ENCODE results near the gene ADAT3.

- TF ChIP-seq RAD21 (IDR thresholded peaks at IDR 0.05; ENCODE audit: low read length) (no peak), EP300 (IDR thresholded peaks at IDR 0.05; ENCODE audit: borderline replicate concordance in 1 of 2, low read depth in 1 of 2, low read length in 1 of 2) (no peak), NRF1 (IDR thresholded peaks at IDR 0.05; ENCODE audit: low read depth, low read length) (no peak), CTCF (IDR thresholded peaks at IDR 0.05) (no peak), MXI1 (IDR thresholded peaks at IDR 0.05; ENCODE audit: low read depth, low read length) (no peak), POLR2AphosphoS5 (IDR thresholded peaks at IDR 0.05; ENCODE audit: low read depth, low read length) (no peak), USF1 (IDR thresholded peaks at IDR 0.05; ENCODE audit: borderline replicate concordance, low read depth) (no peak), MEF2A (IDR thresholded peaks at IDR 0.05; ENCODE audit: borderline replicate concordance, low read depth) (no peak), TCF12 (IDR thresholded peaks at IDR 0.05) (no peak), ZBTB33 (IDR thresholded peaks at IDR 0.05; ENCODE audit: borderline replicate concordance, low read depth) (no peak), GABPA (IDR thresholded peaks at IDR 0.05; ENCODE audit: low read depth) (no peak), JUND (IDR thresholded peaks at IDR 0.05) (no peak), MAX (IDR thresholded peaks at IDR 0.05; ENCODE audit: low read depth) (no peak)
Observed at GRCh38 chr19:1896508-1896907, 8.7 kb upstream of the ADAT3 start.
